K562 (cell line): Measurements from ENCODE around the gene MAP1LC3B2. TPM values are rescaled to one million over a fixed set of nuclear protein-coding genes. Genes with fewer than 3 reads are reported as not detected.

Source experiments
- BHLHE40 ChIP-seq: IDR thresholded peaks from 2 replicates; pipeline ENCODE4 v1.6.1; 2011; ENCODE audit warnings: low read length, improper control_type of control experiment
- CREBBP ChIP-seq: IDR thresholded peaks from one replicate; pipeline ENCODE4 v1.6.1; 2012; ENCODE audit warnings: low read depth, mild to moderate bottlenecking, control low read depth, inconsistent platforms, low read length
- DPF2 ChIP-seq: fragments of 450-650 bp; IDR thresholded peaks from 2 replicates; pipeline ENCODE4 v1.6.1; 2016
- EHMT2 ChIP-seq: fragments of 450-650 bp; IDR thresholded peaks from 2 replicates; pipeline ENCODE4 v1.6.1; 2018; ENCODE audit warnings: antibody characterized with exemption
- HDAC8 ChIP-seq: fragments of 450-650 bp; IDR thresholded peaks from 2 replicates; pipeline ENCODE4 v1.6.1; 2016; ENCODE audit warnings: mild to moderate bottlenecking, missing genetic modification characterization, moderate library complexity, missing compliant biosample characterization
- MBD2 ChIP-seq: sonication (generic); IDR thresholded peaks from 2 replicates; pipeline ENCODE4 v1.6.1; 2016; ENCODE audit warnings: low read depth, borderline replicate concordance
- MGA ChIP-seq: fragments of 450-650 bp; IDR thresholded peaks from 2 replicates; pipeline ENCODE4 v1.6.1; 2016; ENCODE audit warnings: mild to moderate bottlenecking, moderate library complexity
- MTA1 ChIP-seq: fragments of 450-650 bp; IDR thresholded peaks from 2 replicates; pipeline ENCODE4 v1.6.1; 2017; ENCODE audit warnings: borderline replicate concordance
- SMARCA4 ChIP-seq: fragments of 450-650 bp; IDR thresholded peaks from 2 replicates; pipeline ENCODE4 v1.6.1; 2016
- TARDBP ChIP-seq: fragments of 450-650 bp; IDR thresholded peaks from 2 replicates; pipeline ENCODE4 v1.6.1; 2016
- THRAP3 ChIP-seq: fragments of 450-650 bp; IDR thresholded peaks from 2 replicates; pipeline ENCODE4 v1.6.1; 2016; ENCODE audit warnings: mild to moderate bottlenecking, inconsistent platforms, borderline replicate concordance
- ZC3H8 ChIP-seq: fragments of 450-650 bp; IDR thresholded peaks from 2 replicates; pipeline ENCODE4 v1.6.1; 2017
- ZEB2 ChIP-seq: fragments of 450-650 bp; IDR thresholded peaks from 2 replicates; pipeline ENCODE4 v1.6.1; 2016
- ZFP1 ChIP-seq: fragments of 450-650 bp; formaldehyde crosslinking; IDR thresholded peaks from 2 replicates; pipeline ENCODE4 v1.4.0; 2020; ENCODE audit warnings: mild to moderate bottlenecking, mixed read lengths
- ZNF384 ChIP-seq: IDR thresholded peaks from 2 replicates; pipeline ENCODE4 v1.6.1; 2012; ENCODE audit warnings: low read depth, low read length, improper control_type of control experiment
- polyA plus RNA-seq, 8 experiments: library from polyadenylated mRNA; depleted of rRNA in 4 of 8; stranded (reverse) in 5 of 8; unstranded in 3 of 8; fragments of >200 nt; fragmentation: Nextera tagmentation in 2 of 8; fragmentation: Illumina TruSeq in 1 of 8; extraction: Ambion mirVana in 2 of 8; extraction: Trizol in 1 of 8; gene quantifications; 2 replicates each; pipeline versions ENCODE4 v1.2.1 to v1.2.3, GENCODE V29; 2011 to 2014; ENCODE audit warnings: inconsistent platforms in 1 of 8, missing spikeins in 1 of 8
- total RNA-seq, 7 experiments: library from RNA; depleted of rRNA in 6 of 7; stranded (reverse); fragments of >200 nt in 6 of 7; fragmentation: Illumina TruSeq in 2 of 7; extraction: Trizol in 2 of 7; gene quantifications; 2 replicates each; pipeline versions ENCODE4 v1.2.1 to v1.2.3, GENCODE V29; 2011 to 2021; ENCODE audit warnings: low replicate concordance in 1 of 7
- TF ChIP-seq, protein P1 (sequence below), 2 experiments: fragments of 450-650 bp; IDR thresholded peaks; 2 replicates each; pipeline ENCODE4 v1.6.1; 2016
- TF ChIP-seq, protein P2 (sequence below): fragments of 450-650 bp; formaldehyde crosslinking; conservative IDR thresholded peaks from 2 replicates; pipeline ENCODE4 v1.4.0; 2022; ENCODE audit warnings: mild to moderate bottlenecking, missing genetic modification characterization

The MAP1LC3B2 gene
- total and polyA plus RNA-seq, 9 of the 15 experiments (the other 6 are each of a cell fraction or from before 2014, with no cell fraction given) = 0.53 to 2.8 (median 0.76) TPM; not detected in 2

- no peak for TF ChIP-seq MGA
- peak; percentile 49; the same call in 1 of the 2 replicates for TF ChIP-seq DPF2
- TF ChIP-seq SMARCA4 = peak; percentile 56; the same call in 1 of the 2 replicates
- TF ChIP-seq ZFP1 (CRISPR knock-in tag) = no peak
- no peak for TF ChIP-seq TARDBP
- 0 out of 2 replicates have a peak, but pooled peaks have one; percentile 38 for TF ChIP-seq THRAP3
- TF ChIP-seq MTA1 = peak; percentile 60; the same call in 1 of the 2 replicates
- no peak for TF ChIP-seq BHLHE40
- TF ChIP-seq MBD2 = no peak
- TF ChIP-seq, protein P1, sequence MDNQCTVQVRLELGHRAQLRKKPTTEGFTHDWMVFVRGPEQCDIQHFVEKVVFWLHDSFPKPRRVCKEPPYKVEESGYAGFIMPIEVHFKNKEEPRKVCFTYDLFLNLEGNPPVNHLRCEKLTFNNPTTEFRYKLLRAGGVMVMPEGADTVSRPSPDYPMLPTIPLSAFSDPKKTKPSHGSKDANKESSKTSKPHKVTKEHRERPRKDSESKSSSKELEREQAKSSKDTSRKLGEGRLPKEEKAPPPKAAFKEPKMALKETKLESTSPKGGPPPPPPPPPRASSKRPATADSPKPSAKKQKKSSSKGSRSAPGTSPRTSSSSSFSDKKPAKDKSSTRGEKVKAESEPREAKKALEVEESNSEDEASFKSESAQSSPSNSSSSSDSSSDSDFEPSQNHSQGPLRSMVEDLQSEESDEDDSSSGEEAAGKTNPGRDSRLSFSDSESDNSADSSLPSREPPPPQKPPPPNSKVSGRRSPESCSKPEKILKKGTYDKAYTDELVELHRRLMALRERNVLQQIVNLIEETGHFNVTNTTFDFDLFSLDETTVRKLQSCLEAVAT (IDR thresholded peaks at IDR 0.05) = 0 out of 4 replicates have a peak, but pooled peaks of 1 of the 2 experiments have one; percentile 44
- no peak for TF ChIP-seq CREBBP
- 0 out of 2 replicates have a peak, but pooled peaks have one; percentile 39 for TF ChIP-seq ZEB2
- TF ChIP-seq ZC3H8 = no peak
- TF ChIP-seq, protein P2, sequence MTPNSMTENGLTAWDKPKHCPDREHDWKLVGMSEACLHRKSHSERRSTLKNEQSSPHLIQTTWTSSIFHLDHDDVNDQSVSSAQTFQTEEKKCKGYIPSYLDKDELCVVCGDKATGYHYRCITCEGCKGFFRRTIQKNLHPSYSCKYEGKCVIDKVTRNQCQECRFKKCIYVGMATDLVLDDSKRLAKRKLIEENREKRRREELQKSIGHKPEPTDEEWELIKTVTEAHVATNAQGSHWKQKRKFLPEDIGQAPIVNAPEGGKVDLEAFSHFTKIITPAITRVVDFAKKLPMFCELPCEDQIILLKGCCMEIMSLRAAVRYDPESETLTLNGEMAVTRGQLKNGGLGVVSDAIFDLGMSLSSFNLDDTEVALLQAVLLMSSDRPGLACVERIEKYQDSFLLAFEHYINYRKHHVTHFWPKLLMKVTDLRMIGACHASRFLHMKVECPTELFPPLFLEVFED (CRISPR knock-in tag) = 0 out of 2 replicates have a peak, but pooled peaks have one; percentile 39
- peak; percentile 57; the same call in 1 of the 2 replicates for TF ChIP-seq EHMT2
- no peak for TF ChIP-seq ZNF384
- TF ChIP-seq HDAC8 = no peak
Measured at GRCh38 chr12:116524964-116525379, 34.2 kb upstream of the MAP1LC3B2 start (continued).
